Lower leg skin (tissue), 3 donors: ENCODE measurements around the gene PCDHGA9.

Experiments
- CTCF ChIP-seq, 3 donors: fragments of 450-650 bp; IDR thresholded peaks; one replicate each; pipeline ENCODE4 v1.5.1; 2016; ENCODE audit warnings: antibody characterized with exemption in 3 of 3, mild to moderate bottlenecking in 3 of 3, moderate library complexity in 2 of 3
- POLR2A ChIP-seq, 2 donors: fragments of 450-650 bp; IDR thresholded peaks; one replicate each; pipeline ENCODE4 v1.6.1; 2016 to 2017; ENCODE audit warnings: antibody characterized with exemption in 2 of 2, mild to moderate bottlenecking in 1 of 2, moderate library complexity in 1 of 2

GRCh38 chr5:141402553-141403243 lies at the start of gene PCDHGA9:
- no peak for TF ChIP-seq POLR2A (IDR thresholded peaks at IDR 0.05)
- TF ChIP-seq CTCF (IDR thresholded peaks at IDR 0.05), result no peak
